Ovary (tissue), 9 donors: ENCODE results near the gene TRAPPC3. TPM values are rescaled to one million over a fixed set of nuclear protein-coding genes. Genes with fewer than 3 reads are reported as not detected.

ENCODE experiments used
- DNase-seq, 5 donors: peaks; one replicate each; pipeline ENCODE4 v3.0.0-alpha.2; 2019 to 2020
- H3K27ac ChIP-seq, 2 donors: fragments of 200-600 bp; one replicate each; pipeline versions ENCODE4 v1.5.1 to v1.8.0; 2019 to 2022
- H3K27me3 ChIP-seq: fragments of 200-600 bp; one replicate; pipeline ENCODE4 v1.8.0; 2022
- H3K36me3 ChIP-seq: fragments of 200-600 bp; sonication (generic); one replicate; pipeline ENCODE4 v1.5.1; 2019
- H3K4me1 ChIP-seq: one replicate; pipeline ENCODE4 v1.8.1; 2013; ENCODE audit warnings: mild to moderate bottlenecking, moderate library complexity; ENCODE audit not compliant: insufficient read depth
- H3K4me3 ChIP-seq: fragments of 200-600 bp; sonication (generic); one replicate; pipeline ENCODE4 v1.5.1; 2017
- H3K9me3 ChIP-seq, 2 donors: fragments of 200-600 bp in 1 of 2; sonication (generic) in 1 of 2; one replicate each; pipeline versions ENCODE4 v1.5.1 to v1.8.1; 2013 to 2019; ENCODE audit warnings: mild to moderate bottlenecking in 1 of 2, moderate library complexity in 1 of 2
- CTCF ChIP-seq, 3 donors: fragments of 450-650 bp in 2 of 3; fragments of 200-600 bp in 1 of 3; IDR thresholded peaks; one replicate each; pipeline versions ENCODE4 v1.5.1 to v1.8.0; 2016 to 2022; ENCODE audit warnings: antibody characterized with exemption in 3 of 3, mild to moderate bottlenecking in 1 of 3
- EP300 ChIP-seq: sonication (generic); formaldehyde crosslinking; IDR thresholded peaks from one replicate; pipeline ENCODE4 v1.6.1; 2017; ENCODE audit warnings: antibody characterized with exemption
- POLR2A ChIP-seq: fragments of 450-650 bp; IDR thresholded peaks from one replicate; pipeline ENCODE4 v1.6.1; 2017; ENCODE audit warnings: antibody characterized with exemption, mild to moderate bottlenecking, moderate library complexity
- WGBS, 3 donors: extraction: QIAGEN DNeasy Blood & Tissue Kit in 1 of 3; methylation state at CpG; one replicate each; pipeline versions ENCODE4 v1.1.5 to v1.1.7; 2013 to 2017; 5-methylcytosine and 5-hydroxymethylcytosine counted together
- intact Hi-C, 4 donors: fragments of 100-400 bp; cut with DNase I; formaldehyde crosslinking; loops; one replicate each; pipeline versions ENCODE4 v1.11.0 to v1.15.1; 2022 to 2023
- polyA plus RNA-seq, 2 donors: library from polyadenylated mRNA; stranded (reverse); fragments of 200-250 nt in 1 of 2; fragments of 350-450 nt in 1 of 2; fragmentation: Illumina TruSeq in 1 of 2; extraction: RNeasy Lipid Tissue Mini Kit (QIAGEN cat#74804) in 1 of 2; gene quantifications; one replicate each; pipeline ENCODE4 v1.2.3, GENCODE V29; 2013 to 2014
- total RNA-seq, 7 donors: library from RNA; depleted of rRNA in 2 of 7; stranded (reverse); fragments of >200 nt in 2 of 7; fragmentation: NEBNext Ultra II Directional in 3 of 7; extraction: Animal tissue kit (Norgen Biotek cat#: 25700) in 3 of 7; gene quantifications; one replicate each; pipeline versions ENCODE4 v1.1.0 to v1.2.4, GENCODE V29; 2016 to 2023
- donor health status: DM: no; HTN: no; CAD: no; lungs with moderate emphysema.
- donor health status: DM: no; HTN: no; CAD: no.
- donor health status: Bipolar disorder and iron deficiency.
- donor health status: DM: yes; HTN: yes; CAD: no.
- donor health status: DM: no; HTN: no; CAD: no.
- donor health status: DM: yes; HTN: yes; CAD: no.

The TRAPPC3 gene
- total and polyA plus RNA-seq, 9 donors, result 42.3 to 94.6 (median 45.2) TPM

- peak within 1 kb of the TSS; percentile 35 for H3K4me3 ChIP-seq
- intact Hi-C loops, result no loop called here
- peaks cover 6% of the 10 kb centered on the region for H3K4me1 ChIP-seq
- TF ChIP-seq POLR2A (no peak), CTCF (IDR thresholded peaks at IDR 0.05) (no peak), EP300 (no peak)
- no peaks in the 10 kb centered on the region for H3K9me3 ChIP-seq
- H3K36me3 ChIP-seq, result no peaks in the 10 kb centered on the region
- WGBS, 3 donors, result 4 to 11% (median 6%) methylated on average over 31 to 77 of the region's 77 CpGs
- DNase-seq, result peak; percentile 59 to 69 (median 66)
- no peaks in the 10 kb centered on the region for H3K27me3 ChIP-seq
- no peak within 1 kb of the TSS for H3K27ac ChIP-seq
These were observed 23.9 kb downstream of the TRAPPC3 start, which contains the start of gene COL8A2 for GRCh38 chr1:36125129-36125991. TSS of gene COL8A2 (minus strand) at chr1:36125222. CDS start at chr1:36100242, 24,980 bp downstream.

DNA sequence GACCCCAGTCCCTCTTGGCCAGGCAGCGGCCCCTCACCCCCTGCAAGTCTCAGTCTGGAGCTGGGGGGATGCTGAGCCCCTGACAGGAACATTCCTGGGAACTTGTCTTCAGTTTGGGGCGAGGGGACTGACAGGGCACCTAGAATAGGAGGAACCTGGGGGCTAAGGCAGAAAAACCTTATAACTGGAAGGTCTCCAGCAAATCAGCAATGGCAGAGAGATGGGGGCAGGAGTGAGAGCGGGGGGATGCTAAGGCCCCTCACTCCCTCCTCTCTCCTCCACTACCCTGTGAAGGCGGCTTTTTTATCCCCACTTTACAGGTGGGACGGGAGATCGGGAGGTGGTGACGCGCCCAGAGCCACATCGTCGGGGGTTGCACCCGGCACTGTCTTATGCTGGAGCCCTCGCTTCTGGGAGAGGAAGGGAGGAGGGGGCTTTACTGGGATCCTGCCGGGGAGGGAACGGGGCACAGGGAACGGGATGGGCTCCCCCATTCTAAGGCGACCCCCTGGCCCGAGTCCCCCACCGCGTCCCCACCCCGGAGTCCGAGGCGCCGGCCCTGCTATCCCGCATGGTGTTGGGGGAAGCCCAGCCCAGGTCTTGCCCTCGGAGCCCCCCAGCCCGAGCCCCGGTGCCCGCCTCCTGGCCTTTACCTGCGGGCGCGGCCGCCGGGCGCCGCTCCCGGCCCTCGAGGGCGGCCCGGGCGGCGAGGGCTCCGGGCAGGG is 24.7 kb downstream of the TRAPPC3 start:
- Histone ChIP-seq H3K4me1 (peaks cover 6% of the 10 kb centered on the region), H3K27ac (no peak overlapping the region), H3K4me3 (peak overlapping the region; percentile 35), H3K36me3 (no peaks in the 10 kb centered on the region), H3K27me3 (no peaks in the 10 kb centered on the region), H3K9me3 (no peaks in the 10 kb centered on the region)
- no peak for TF ChIP-seq POLR2A
- TF ChIP-seq CTCF (IDR thresholded peaks at IDR 0.05), result no peak
- TF ChIP-seq EP300, result no peak
- 23 to 58% (median 35%) methylated on average over 18 to 42 of the region's 42 CpGs for WGBS, 3 donors
- intact Hi-C loops, result no loop called here
- DNase-seq, result no peak

DNA sequence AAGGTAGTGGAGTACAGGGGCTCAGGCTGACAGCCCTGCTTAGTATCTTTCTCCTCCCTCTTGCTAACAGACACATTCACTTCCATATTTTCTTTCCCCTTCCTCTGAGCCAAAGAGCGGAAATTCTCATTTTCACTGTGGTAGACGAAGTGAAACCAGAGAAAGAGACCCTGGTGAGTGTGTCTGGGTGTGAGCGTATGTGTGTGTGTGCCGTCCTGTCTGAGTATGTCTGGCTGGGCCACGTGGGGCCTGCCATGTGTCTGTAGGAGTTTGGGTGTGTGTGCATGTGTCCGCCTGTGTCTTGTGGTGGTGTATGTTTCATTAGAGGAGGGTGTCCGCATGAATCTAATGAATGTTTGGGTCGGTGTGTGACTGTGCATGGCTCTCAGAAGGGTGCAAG is 25.9 kb downstream of the TRAPPC3 start:
- DNase-seq, result no peak
- no peaks in the 10 kb centered on the region for H3K36me3 ChIP-seq
- 60 to 68% (median 67%) methylated on average over 8 of the region's 8 CpGs for WGBS, 3 donors
- no peaks in the 10 kb centered on the region for H3K27me3 ChIP-seq
- intact Hi-C loops, result no loop called here
- peaks cover 6% of the 10 kb centered on the region for H3K4me1 ChIP-seq
- H3K9me3 ChIP-seq, result no peaks in the 10 kb centered on the region
- H3K4me3 ChIP-seq, result no peak overlapping the region
- H3K27ac ChIP-seq, result no peak overlapping the region
- TF ChIP-seq CTCF (IDR thresholded peaks at IDR 0.05), result no peak
- no peak for TF ChIP-seq POLR2A
- TF ChIP-seq EP300, result no peak

- no peak overlapping the region for H3K27ac ChIP-seq
- no peaks in the 10 kb centered on the region for H3K36me3 ChIP-seq
- intact Hi-C loops, result no loop called here
- H3K9me3 ChIP-seq, result no peaks in the 10 kb centered on the region
- 86 to 92% (median 89%) methylated on average over 12 of the region's 12 CpGs for WGBS, 3 donors
- no peak overlapping the region for H3K4me3 ChIP-seq
- TF ChIP-seq CTCF (IDR thresholded peaks at IDR 0.05), result no peak
- no peak for TF ChIP-seq POLR2A
- TF ChIP-seq EP300, result no peak
- no peak for DNase-seq
- peaks cover 6% of the 10 kb centered on the region for H3K4me1 ChIP-seq
- no peaks in the 10 kb centered on the region for H3K27me3 ChIP-seq
These were observed 26.9 kb downstream of the TRAPPC3 start for GRCh38 chr1:36122062-36123030.
